SK-N-DZ (cell line): Measurements from ENCODE around the gene SUCO.
"Not testable (repeated sequence)": the region's sequence is repeated elsewhere in the genome, so short reads cannot be mapped to it uniquely, and the experiment has no call there.

Experiments used
- DNase-seq: peaks from one replicate; pipeline ENCODE4 v3.0.0-alpha.2; 2015; ENCODE audit warnings: low spot score

The SUCO gene

GRCh38 chr1:172566196-172566997 lies 33.4 kb downstream of the SUCO start:
- no peak for DNase-seq

GRCh38 chr1:172567720-172568119 lies 34.8 kb downstream of the SUCO start:
- no peak for DNase-seq

- DNase-seq, result no peak
These were observed 41.1 kb downstream of the SUCO start for GRCh38 chr1:172574080-172574479.

GRCh38 chr1:172578586-172578985 lies 45.6 kb downstream of the SUCO start:
- no peak for DNase-seq

GRCh38 chr1:172581273-172581672 lies 48.3 kb downstream of the SUCO start:
- no peak for DNase-seq

GRCh38 chr1:172581779-172582178 lies 48.8 kb downstream of the SUCO start:
- no peak for DNase-seq

GRCh38 chr1:172582889-172583288 lies 49.9 kb downstream of the SUCO start:
- no peak for DNase-seq

- no peak for DNase-seq
These were observed 52.4 kb downstream of the SUCO start for GRCh38 chr1:172585348-172585747.

GRCh38 chr1:172585861-172586260 lies 52.9 kb downstream of the SUCO start:
- no peak for DNase-seq

- no peak for DNase-seq
These were observed 55.6 kb downstream of the SUCO start for GRCh38 chr1:172588296-172589291.

- no peak for DNase-seq
These were observed 56.6 kb downstream of the SUCO start for GRCh38 chr1:172589553-172589952.

GRCh38 chr1:172591429-172591828 lies 58.5 kb downstream of the SUCO start:
- not testable (repeated sequence) for DNase-seq

GRCh38 chr1:172595066-172595465 lies 62.1 kb downstream of the SUCO start:
- not testable (repeated sequence) for DNase-seq

- not testable (repeated sequence) for DNase-seq
These were observed 63.8 kb downstream of the SUCO start for GRCh38 chr1:172596782-172597181.

- DNase-seq, result no peak
These were observed 67.0 kb downstream of the SUCO start for GRCh38 chr1:172599912-172600311.

- no peak for DNase-seq
These were observed 67.7 kb downstream of the SUCO start for GRCh38 chr1:172600615-172601014.

GRCh38 chr1:172601046-172601630 lies 68.2 kb downstream of the SUCO start:
- no peak for DNase-seq

- no peak for DNase-seq
These were observed 69.8 kb downstream of the SUCO start for GRCh38 chr1:172602706-172603105.

GRCh38 chr1:172603816-172604215 lies 70.9 kb downstream of the SUCO start:
- no peak for DNase-seq

GRCh38 chr1:172605641-172606040 lies 72.7 kb downstream of the SUCO start:
- DNase-seq, result no peak

- DNase-seq, result no peak
These were observed 74.2 kb downstream of the SUCO start for GRCh38 chr1:172607145-172607544.

GRCh38 chr1:172608098-172608601 lies 75.2 kb downstream of the SUCO start:
- DNase-seq, result no peak
